ENCODE results near the gene LCP2. TPM values are rescaled to one million over a fixed set of nuclear protein-coding genes. Genes with fewer than 3 reads are reported as not detected.

Gene LCP2
- total RNA-seq, 1 experiment from 2014 or later = not detected

- no peak overlapping the region for H4K8ac ChIP-seq (replicated peaks; ENCODE audit: insufficient read length, low read depth, low read length)
- Mint-ChIP-seq H3K36me3 (ENCODE audit: insufficient read depth in 1 of 3, low read depth in 3 of 3) (peaks cover 0 to 9% (median 0%) of the 10 kb centered on the region in 3 experiments; a peak in 2 of 7 replicates), H3K27ac (peak overlapping the region in 1 of 3 experiments; percentile 78; a peak in 1 of 7 replicates), H3K4me1 (peaks cover 34 to 46% of the 10 kb centered on the region in 2 experiments), H3K4me3 (no peak overlapping the region), H3K9me3 (peaks cover 7 to 8% of the 10 kb centered on the region in 2 experiments; a peak in 3 of 5 replicates), H3K27me3 (ENCODE audit: low read depth) (peaks cover 7% of the 10 kb centered on the region)
- H3K27ac ChIP-seq (ENCODE audit: insufficient read length, low read depth, low read length) = no peak overlapping the region
- no peak overlapping the region for H2BK120ac ChIP-seq (ENCODE audit: low read depth, low read length, poor library complexity, severe bottlenecking)
- H3K18ac ChIP-seq (ENCODE audit: insufficient read length, low read depth, low read length) = no peak overlapping the region
- H3K4me2 ChIP-seq (ENCODE audit: insufficient read depth, insufficient read length, low read length) = no peak overlapping the region
- no peak for TF ChIP-seq CTCF (conservative IDR thresholded peaks at IDR 0.05)
- H4K91ac ChIP-seq (ENCODE audit: insufficient read length, low read depth, low read length) = no peak overlapping the region
- H3T11ph ChIP-seq (ENCODE audit: low read length) = no peak overlapping the region
- H3K4ac ChIP-seq (ENCODE audit: low read depth, low read length) = no peak overlapping the region
- no peaks in the 10 kb centered on the region for H3K23me2 ChIP-seq (ENCODE audit: insufficient read length, low read depth, low read length, poor library complexity, severe bottlenecking)
- no peak overlapping the region for H2BK15ac ChIP-seq (ENCODE audit: low read depth, low read length)
- H3K14ac ChIP-seq (ENCODE audit: insufficient read depth, low read length) = no peak overlapping the region
- H2BK12ac ChIP-seq (ENCODE audit: insufficient read length, low read depth, low read length) = no peak overlapping the region
- H2BK5ac ChIP-seq (ENCODE audit: insufficient read length, low read length) = no peak overlapping the region
- H3K79me1 ChIP-seq (ENCODE audit: insufficient read depth, low read depth, low read length, poor library complexity, severe bottlenecking) = no peaks in the 10 kb centered on the region
- no peaks in the 10 kb centered on the region for H4K20me1 ChIP-seq (ENCODE audit: control insufficient read depth, insufficient read depth, insufficient read length)
- no peak overlapping the region for H3K9ac ChIP-seq (ENCODE audit: extremely low read depth, insufficient read length, low read length)
- H3K56ac ChIP-seq (ENCODE audit: insufficient read length, low read depth, low read length) = no peak overlapping the region
- no peaks in the 10 kb centered on the region for H3K79me2 ChIP-seq (ENCODE audit: insufficient read depth, low read length)
- no peak overlapping the region for H3K23ac ChIP-seq (ENCODE audit: insufficient read length, low read depth, low read length)
- H3K4me1 ChIP-seq (ENCODE audit: insufficient read depth, low read length) = no peaks in the 10 kb centered on the region
- no peak overlapping the region for H2AFZ ChIP-seq (ENCODE audit: low read length)
- no CpG with 5 or more reads among the region's 3 CpGs for WGBS (ENCODE audit: extremely low coverage, insufficient read length, low lambda C conversion rate)
- no peak overlapping the region for H2AK5ac ChIP-seq (ENCODE audit: insufficient read length, low read length)
- no peak overlapping the region for H4K5ac ChIP-seq (ENCODE audit: insufficient read length, low read depth, low read length)
- no peak overlapping the region for H2BK20ac ChIP-seq (ENCODE audit: low read depth, low read length, poor library complexity, severe bottlenecking)
- no peaks in the 10 kb centered on the region for H3K27me3 ChIP-seq (ENCODE audit: insufficient read depth, low read length)
- DNase-seq = no peak
- H3K9me3 ChIP-seq (ENCODE audit: control insufficient read depth, low read depth, low read length) = no peaks in the 10 kb centered on the region
These were observed 8.1 kb upstream of the LCP2 start for GRCh38 chr5:170305646-170306025.

Measured in H9 (cell line).